Parathyroid adenoma (tissue), 2 donors: Measurements from ENCODE around the gene STPG3.

Experiments
- H2AFZ ChIP-seq: fragments of 300-600 bp; sonication (generic); one replicate; pipeline ENCODE4 v1.7.0; 2017; ENCODE audit warnings: antibody characterized with exemption, mild to moderate bottlenecking
- H3K27ac ChIP-seq: fragments of 300-600 bp; sonication (generic); one replicate; pipeline ENCODE4 v1.7.0; 2017
- H3K27me3 ChIP-seq: fragments of 300-600 bp; sonication (generic); one replicate; pipeline ENCODE4 v1.7.0; 2017; ENCODE audit warnings: low read length; ENCODE audit not compliant: control insufficient read depth, insufficient read depth
- H3K36me3 ChIP-seq: fragments of 300-600 bp; sonication (generic); one replicate; pipeline ENCODE4 v1.7.0; 2017; ENCODE audit warnings: low read length; ENCODE audit not compliant: control insufficient read depth, insufficient read depth
- H3K4me1 ChIP-seq: fragments of 300-600 bp; sonication (generic); one replicate; pipeline ENCODE4 v1.7.0; 2017; ENCODE audit warnings: control low read depth
- H3K4me2 ChIP-seq: fragments of 300-600 bp; sonication (generic); one replicate; pipeline ENCODE4 v1.7.0; 2017; ENCODE audit warnings: low read length
- H3K4me3 ChIP-seq: fragments of 300-600 bp; sonication (generic); one replicate; pipeline ENCODE4 v1.7.0; 2017; ENCODE audit warnings: low read depth, low read length
- H3K79me2 ChIP-seq: fragments of 300-600 bp; sonication (generic); one replicate; pipeline ENCODE4 v1.7.0; 2017; ENCODE audit warnings: control low read depth
- H3K9ac ChIP-seq: fragments of 300-600 bp; sonication (generic); one replicate; pipeline ENCODE4 v1.7.0; 2017; ENCODE audit warnings: mild to moderate bottlenecking
- H3K9me3 ChIP-seq: fragments of 300-600 bp; sonication (generic); one replicate; pipeline ENCODE4 v1.7.0; 2017; ENCODE audit warnings: low read length; ENCODE audit not compliant: control insufficient read depth
- CTCF ChIP-seq: fragments of 300-600 bp; sonication (generic); IDR thresholded peaks from one replicate; pipeline ENCODE4 v1.7.0; 2017; ENCODE audit warnings: antibody characterized with exemption, mild to moderate bottlenecking
- donor health status: primary hyperparathyroidism.

The STPG3 gene

GRCh38 chr9:137221506-137222111, 29.5 kb upstream of the STPG3 start:
- H3K4me2 ChIP-seq = peak overlapping the region; percentile 72
- no peak for TF ChIP-seq CTCF
- no peaks in the 10 kb centered on the region for H3K27me3 ChIP-seq
- H3K27ac ChIP-seq = no peak overlapping the region
- H3K4me1 ChIP-seq = peaks cover 2% of the 10 kb centered on the region
- H3K4me3 ChIP-seq = peak overlapping the region; percentile 44
- no peak overlapping the region for H3K9ac ChIP-seq
- no peaks in the 10 kb centered on the region for H3K79me2 ChIP-seq
- no peak overlapping the region for H2AFZ ChIP-seq
- no peaks in the 10 kb centered on the region for H3K9me3 ChIP-seq
- H3K36me3 ChIP-seq = no peaks in the 10 kb centered on the region

DNA sequence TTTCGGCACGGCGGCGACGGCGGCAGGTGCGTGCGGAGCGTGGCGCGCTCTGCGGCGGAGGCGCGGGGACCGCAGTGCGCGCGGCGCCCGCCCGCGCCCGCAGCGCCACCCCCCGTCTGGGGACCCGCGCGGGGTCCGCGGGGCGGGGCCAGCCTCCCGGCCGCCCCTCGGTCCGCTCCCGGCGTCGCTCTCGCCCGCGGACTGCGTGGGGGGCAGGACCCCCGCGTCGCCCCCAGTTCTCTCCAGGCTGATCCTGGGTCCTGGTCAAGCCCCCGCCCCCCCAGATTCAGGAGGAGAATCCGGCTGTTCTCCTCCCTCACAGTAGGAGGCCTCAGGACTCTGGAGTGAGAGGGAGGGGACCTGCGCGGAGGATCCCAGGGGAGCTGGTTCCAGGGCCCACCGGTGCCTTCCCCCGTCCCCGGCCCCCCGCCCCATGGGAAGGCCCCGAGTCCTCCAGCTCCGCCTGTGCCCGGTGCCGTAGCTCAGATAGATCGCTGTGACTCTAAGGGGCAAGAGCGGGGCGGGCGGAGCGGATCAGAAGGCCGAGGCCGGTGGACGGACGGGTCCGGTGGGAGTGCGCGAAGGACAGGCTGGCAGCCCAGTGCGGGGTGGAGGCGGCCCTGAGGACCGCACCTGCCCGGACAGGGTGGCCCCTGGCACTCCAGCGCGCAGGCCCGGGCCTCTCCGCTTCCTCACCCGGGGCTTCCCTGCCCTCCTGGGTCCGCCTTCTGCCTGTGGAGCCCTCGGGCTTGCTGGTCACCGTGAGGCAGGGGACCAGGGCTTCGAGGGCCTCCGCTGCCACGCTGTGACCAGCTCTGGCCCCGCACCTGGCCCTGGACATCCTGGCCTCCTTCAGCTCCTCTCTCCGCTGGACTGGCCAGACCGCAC, 28.7 kb upstream of the STPG3 start, which contains the start of gene RNF208:
RNF208 (minus strand) TSS at position 51 of the 888 bp plus-strand sequence. CDS start 1,028 bp downstream, outside the sequence.
- TF ChIP-seq CTCF = no peak
- H3K36me3 ChIP-seq = no peaks in the 10 kb centered on the region
- H3K9ac ChIP-seq = peak within 1 kb of the TSS; percentile 46
- peaks cover 5% of the 10 kb centered on the region for H3K4me1 ChIP-seq
- peak within 1 kb of the TSS; percentile 88 for H3K27ac ChIP-seq
- H2AFZ ChIP-seq = peak within 1 kb of the TSS; percentile 73
- H3K27me3 ChIP-seq = no peaks in the 10 kb centered on the region
- no peaks in the 10 kb centered on the region for H3K9me3 ChIP-seq
- H3K4me3 ChIP-seq = peak within 1 kb of the TSS; percentile 97
- H3K79me2 ChIP-seq = no peaks in the 10 kb centered on the region
- H3K4me2 ChIP-seq = peak within 1 kb of the TSS; percentile 75

GRCh38 chr9:137223078-137223970, 27.8 kb upstream of the STPG3 start:
- Histone ChIP-seq H3K9me3 (no peaks in the 10 kb centered on the region), H2AFZ (peak overlapping the region; percentile 88), H3K27me3 (no peaks in the 10 kb centered on the region), H3K79me2 (no peaks in the 10 kb centered on the region), H3K9ac (peak overlapping the region; percentile 77), H3K4me2 (peak overlapping the region; percentile 100), H3K36me3 (no peaks in the 10 kb centered on the region), H3K4me3 (peak overlapping the region; percentile 97), H3K4me1 (peaks cover 5% of the 10 kb centered on the region), H3K27ac (peak overlapping the region; percentile 93)
- no peak for TF ChIP-seq CTCF

- no peak for TF ChIP-seq CTCF
- H3K79me2 ChIP-seq = no peaks in the 10 kb centered on the region
Observed at GRCh38 chr9:137224830-137225694, 26.0 kb upstream of the STPG3 start, which contains the start of gene CYSRT1. Gene CYSRT1 (plus strand): TSS chr9:137225174. CDS start chr9:137225622, 448 bp downstream.

More at GRCh38 chr9:137224830-137225694, 26.0 kb upstream of the STPG3 start, which contains the start of gene CYSRT1:
- Histone ChIP-seq H3K27ac (peak within 1 kb of the TSS; percentile 93), H3K4me2 (peak within 1 kb of the TSS; percentile 100), H2AFZ (peak within 1 kb of the TSS; percentile 88), H3K4me1 (peaks cover 5% of the 10 kb centered on the region), H3K9me3 (no peaks in the 10 kb centered on the region), H3K27me3 (no peaks in the 10 kb centered on the region), H3K36me3 (no peaks in the 10 kb centered on the region), H3K9ac (peak within 1 kb of the TSS; percentile 77), H3K4me3 (peak within 1 kb of the TSS; percentile 97)
